ENCODE measurements around the gene CXCL1. TPM values are rescaled to one million over a fixed set of nuclear protein-coding genes. Genes with fewer than 3 reads are reported as not detected.

The CXCL1 gene
- total RNA-seq, 1 experiment from 2014 or later = 0.85 TPM

DNA sequence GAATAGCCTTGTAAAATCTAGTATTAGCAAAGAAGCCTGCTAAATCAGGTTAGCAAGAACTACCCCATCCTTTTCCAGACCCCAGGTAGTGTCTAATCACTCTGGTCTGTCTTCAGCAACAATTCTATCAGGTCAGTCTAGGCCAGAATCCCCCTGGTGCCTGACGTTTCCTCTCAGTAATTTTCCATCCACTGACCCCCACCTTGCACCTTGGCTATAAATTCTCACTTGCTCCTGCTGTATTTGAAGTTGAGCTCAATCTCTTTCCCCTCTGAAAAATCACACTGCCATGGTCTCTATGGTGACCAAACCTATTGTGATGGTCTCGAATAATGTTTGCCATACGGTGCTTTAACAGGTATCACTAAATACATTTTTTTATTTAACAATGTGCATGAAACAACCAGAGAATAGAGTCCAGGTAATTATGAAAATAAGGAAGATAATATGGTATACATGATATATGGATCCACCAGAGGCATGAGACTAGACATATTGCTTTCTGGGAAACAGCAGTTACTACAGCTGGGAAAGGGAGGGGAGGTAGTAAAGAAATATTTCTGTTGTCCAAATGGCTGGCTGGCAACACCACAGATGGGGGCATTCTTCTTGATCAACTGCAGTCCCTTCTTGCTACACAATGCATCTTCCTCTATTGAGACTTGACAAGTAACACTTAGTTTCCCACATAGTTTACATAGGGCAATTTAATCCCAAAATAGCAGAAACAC lies 33.8 kb downstream of the CXCL1 start (continued):
- TF ChIP-seq, protein P1, sequence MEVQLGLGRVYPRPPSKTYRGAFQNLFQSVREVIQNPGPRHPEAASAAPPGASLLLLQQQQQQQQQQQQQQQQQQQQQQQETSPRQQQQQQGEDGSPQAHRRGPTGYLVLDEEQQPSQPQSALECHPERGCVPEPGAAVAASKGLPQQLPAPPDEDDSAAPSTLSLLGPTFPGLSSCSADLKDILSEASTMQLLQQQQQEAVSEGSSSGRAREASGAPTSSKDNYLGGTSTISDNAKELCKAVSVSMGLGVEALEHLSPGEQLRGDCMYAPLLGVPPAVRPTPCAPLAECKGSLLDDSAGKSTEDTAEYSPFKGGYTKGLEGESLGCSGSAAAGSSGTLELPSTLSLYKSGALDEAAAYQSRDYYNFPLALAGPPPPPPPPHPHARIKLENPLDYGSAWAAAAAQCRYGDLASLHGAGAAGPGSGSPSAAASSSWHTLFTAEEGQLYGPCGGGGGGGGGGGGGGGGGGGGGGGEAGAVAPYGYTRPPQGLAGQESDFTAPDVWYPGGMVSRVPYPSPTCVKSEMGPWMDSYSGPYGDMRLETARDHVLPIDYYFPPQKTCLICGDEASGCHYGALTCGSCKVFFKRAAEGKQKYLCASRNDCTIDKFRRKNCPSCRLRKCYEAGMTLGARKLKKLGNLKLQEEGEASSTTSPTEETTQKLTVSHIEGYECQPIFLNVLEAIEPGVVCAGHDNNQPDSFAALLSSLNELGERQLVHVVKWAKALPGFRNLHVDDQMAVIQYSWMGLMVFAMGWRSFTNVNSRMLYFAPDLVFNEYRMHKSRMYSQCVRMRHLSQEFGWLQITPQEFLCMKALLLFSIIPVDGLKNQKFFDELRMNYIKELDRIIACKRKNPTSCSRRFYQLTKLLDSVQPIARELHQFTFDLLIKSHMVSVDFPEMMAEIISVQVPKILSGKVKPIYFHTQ (CRISPR knock-in tag; IDR thresholded peaks at IDR 0.05) = no peak
- TF ChIP-seq MXD4 (CRISPR knock-in tag; IDR thresholded peaks at IDR 0.05; ENCODE audit: borderline replicate concordance) (no peak), TEAD4 (CRISPR knock-in tag; IDR thresholded peaks at IDR 0.05) (no peak), RORB (CRISPR knock-in tag; IDR thresholded peaks at IDR 0.05) (no peak)

DNA sequence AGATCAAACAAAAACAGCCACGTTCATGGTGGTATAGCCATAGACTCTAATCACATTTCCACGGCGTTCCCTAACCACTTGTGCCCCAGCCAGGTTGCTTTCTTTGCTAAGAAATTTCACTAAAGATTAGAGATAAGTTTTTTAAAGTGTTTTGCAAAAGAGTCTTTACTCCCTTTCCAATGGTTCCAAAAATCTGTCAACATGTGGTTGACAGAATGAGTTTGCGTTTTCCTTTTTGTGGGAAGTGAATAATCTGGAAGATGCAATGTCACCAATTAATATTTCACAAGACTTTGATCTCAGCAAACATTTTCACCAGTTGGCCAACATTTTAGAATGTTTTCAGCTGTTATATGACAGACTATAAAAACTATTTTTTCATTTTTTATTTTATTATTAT lies 35.3 kb downstream of the CXCL1 start:
- no peak overlapping the region for H3K4me3 Mint-ChIP-seq
- no peak for ATAC-seq
- H3K4me1 Mint-ChIP-seq = peaks cover 14% of the 10 kb centered on the region
- no peak overlapping the region for H3K27ac Mint-ChIP-seq
- ChIA-PET POLR2A (no interaction called here), CTCF (no interaction called here)
- TF ChIP-seq PRRX2 (CRISPR knock-in tag; IDR thresholded peaks at IDR 0.05) = no peak
- no peak for TF ChIP-seq GABPB1 (CRISPR knock-in tag; IDR thresholded peaks at IDR 0.05)
- H3K27me3 Mint-ChIP-seq (ENCODE audit: low read depth) = no peaks in the 10 kb centered on the region
- H3K9me3 Mint-ChIP-seq = no peaks in the 10 kb centered on the region; the same call in 1 of the 2 replicates
- no peak for DNase-seq (ENCODE audit: low spot score)
- H3K36me3 Mint-ChIP-seq = no peaks in the 10 kb centered on the region

DNA sequence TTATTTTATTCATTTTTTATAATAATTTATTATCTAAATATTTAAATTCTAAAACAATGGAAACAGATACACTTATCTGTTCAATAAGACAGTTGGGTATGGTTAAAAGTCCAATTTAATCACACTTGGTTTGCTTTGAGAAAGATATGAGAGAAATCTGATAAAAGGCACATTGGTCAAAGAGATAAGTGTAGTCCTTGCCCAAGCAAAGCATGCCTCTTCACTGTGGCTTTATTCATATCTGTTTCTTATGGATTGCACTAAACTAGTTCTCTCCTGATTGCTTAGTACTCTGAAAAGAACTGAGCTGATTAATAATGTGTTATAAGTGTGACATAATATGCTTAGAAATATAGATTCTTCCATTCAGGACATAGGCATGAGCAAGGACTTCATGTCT lies 39.8 kb downstream of the CXCL1 start:
- no peak for ATAC-seq
- POLR2A ChIA-PET = no interaction called here
- H3K27me3 Mint-ChIP-seq (ENCODE audit: low read depth) = no peaks in the 10 kb centered on the region
- H3K27ac Mint-ChIP-seq = no peak overlapping the region
- no peaks in the 10 kb centered on the region for H3K4me1 Mint-ChIP-seq
- peaks cover 3% of the 10 kb centered on the region for H3K9me3 Mint-ChIP-seq
- DNase-seq (ENCODE audit: low spot score) = no peak
- TF ChIP-seq EMX1 (CRISPR knock-in tag; IDR thresholded peaks at IDR 0.05) = no peak
- TF ChIP-seq OVOL2 (CRISPR knock-in tag; IDR thresholded peaks at IDR 0.05; ENCODE audit: borderline replicate concordance) = no peak
- TF ChIP-seq GTF2I (CRISPR knock-in tag; conservative IDR thresholded peaks at IDR 0.05) = no peak
- TF ChIP-seq GRHL2 (CRISPR knock-in tag; IDR thresholded peaks at IDR 0.05; ENCODE audit: insufficient replicate concordance, severe bottlenecking) = no peak
- no peak for TF ChIP-seq NR1H2 (CRISPR knock-in tag; IDR thresholded peaks at IDR 0.05)
- TF ChIP-seq FOXJ3 (CRISPR knock-in tag; IDR thresholded peaks at IDR 0.05; ENCODE audit: borderline replicate concordance) = no peak
- TF ChIP-seq, protein P2, sequence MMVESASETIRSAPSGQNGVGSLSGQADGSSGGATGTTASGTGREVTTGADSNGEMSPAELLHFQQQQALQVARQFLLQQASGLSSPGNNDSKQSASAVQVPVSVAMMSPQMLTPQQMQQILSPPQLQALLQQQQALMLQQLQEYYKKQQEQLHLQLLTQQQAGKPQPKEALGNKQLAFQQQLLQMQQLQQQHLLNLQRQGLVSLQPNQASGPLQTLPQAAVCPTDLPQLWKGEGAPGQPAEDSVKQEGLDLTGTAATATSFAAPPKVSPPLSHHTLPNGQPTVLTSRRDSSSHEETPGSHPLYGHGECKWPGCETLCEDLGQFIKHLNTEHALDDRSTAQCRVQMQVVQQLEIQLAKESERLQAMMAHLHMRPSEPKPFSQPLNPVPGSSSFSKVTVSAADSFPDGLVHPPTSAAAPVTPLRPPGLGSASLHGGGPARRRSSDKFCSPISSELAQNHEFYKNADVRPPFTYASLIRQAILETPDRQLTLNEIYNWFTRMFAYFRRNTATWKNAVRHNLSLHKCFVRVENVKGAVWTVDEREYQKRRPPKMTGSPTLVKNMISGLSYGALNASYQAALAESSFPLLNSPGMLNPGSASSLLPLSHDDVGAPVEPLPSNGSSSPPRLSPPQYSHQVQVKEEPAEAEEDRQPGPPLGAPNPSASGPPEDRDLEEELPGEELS (CRISPR knock-in tag; IDR thresholded peaks at IDR 0.05) = no peak
- TF ChIP-seq TEAD1 (CRISPR knock-in tag; IDR thresholded peaks at IDR 0.05) = no peak
- no peak for TF ChIP-seq RELA (CRISPR knock-in tag; IDR thresholded peaks at IDR 0.05; ENCODE audit: borderline replicate concordance)
- no peak for TF ChIP-seq NFE2L1 (CRISPR knock-in tag; IDR thresholded peaks at IDR 0.05)
- CTCF ChIA-PET = no interaction called here
- no peaks in the 10 kb centered on the region; the same call in 1 of the 2 replicates for H3K36me3 Mint-ChIP-seq
- no peak overlapping the region for H3K4me3 Mint-ChIP-seq

DNA sequence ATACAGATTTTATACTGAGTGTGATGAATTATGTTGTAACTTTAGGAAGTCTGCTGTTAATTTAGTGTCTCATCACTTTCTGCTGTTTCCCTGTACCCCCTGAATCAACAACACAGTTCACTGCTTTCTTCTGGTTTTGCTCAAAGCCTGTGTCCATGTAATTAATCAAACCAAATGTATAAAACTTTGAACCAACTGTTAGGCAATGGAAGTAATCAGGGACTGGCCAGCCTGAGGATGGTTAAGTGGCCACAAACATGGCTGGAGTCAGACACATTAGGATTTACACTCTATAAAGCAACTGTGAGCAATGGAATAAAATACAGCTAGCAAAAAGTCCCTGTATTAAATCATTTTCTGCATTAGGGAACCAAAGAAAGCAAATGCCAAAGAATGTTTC lies 42.6 kb downstream of the CXCL1 start:
- no peaks in the 10 kb centered on the region for H3K4me1 Mint-ChIP-seq
- CTCF ChIA-PET = no interaction called here
- peaks cover 6% of the 10 kb centered on the region; the same call in 1 of the 2 replicates for H3K9me3 Mint-ChIP-seq
- no peak overlapping the region for H3K27ac Mint-ChIP-seq
- no peaks in the 10 kb centered on the region; the same call in 1 of the 2 replicates for H3K36me3 Mint-ChIP-seq
- H3K4me3 Mint-ChIP-seq = no peak overlapping the region
- POLR2A ChIA-PET = no interaction called here
- ATAC-seq (no peak), DNase-seq (ENCODE audit: low spot score) (no peak)
- TF ChIP-seq, protein P3, sequence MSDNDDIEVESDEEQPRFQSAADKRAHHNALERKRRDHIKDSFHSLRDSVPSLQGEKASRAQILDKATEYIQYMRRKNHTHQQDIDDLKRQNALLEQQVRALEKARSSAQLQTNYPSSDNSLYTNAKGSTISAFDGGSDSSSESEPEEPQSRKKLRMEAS (CRISPR knock-in tag; IDR thresholded peaks at IDR 0.05) = no peak
- H3K27me3 Mint-ChIP-seq (ENCODE audit: low read depth) = no peaks in the 10 kb centered on the region

All from WTC11 (cell line).